Stimulated activated CD4-positive, alpha-beta T cell treated with anti-CD3 and anti-CD28 coated beads, Interleukin-15, amount 100 ng/mL, for 1 hour (primary cell): Measurements from ENCODE around the gene GLIS2.

Experiments used
- DNase-seq, 2 donors: peaks; one replicate each; pipeline ENCODE4 v3.0.0-alpha.2; 2020; ENCODE audit warnings: low read depth in 1 of 2, low spot score in 1 of 2

The GLIS2 gene

DNA sequence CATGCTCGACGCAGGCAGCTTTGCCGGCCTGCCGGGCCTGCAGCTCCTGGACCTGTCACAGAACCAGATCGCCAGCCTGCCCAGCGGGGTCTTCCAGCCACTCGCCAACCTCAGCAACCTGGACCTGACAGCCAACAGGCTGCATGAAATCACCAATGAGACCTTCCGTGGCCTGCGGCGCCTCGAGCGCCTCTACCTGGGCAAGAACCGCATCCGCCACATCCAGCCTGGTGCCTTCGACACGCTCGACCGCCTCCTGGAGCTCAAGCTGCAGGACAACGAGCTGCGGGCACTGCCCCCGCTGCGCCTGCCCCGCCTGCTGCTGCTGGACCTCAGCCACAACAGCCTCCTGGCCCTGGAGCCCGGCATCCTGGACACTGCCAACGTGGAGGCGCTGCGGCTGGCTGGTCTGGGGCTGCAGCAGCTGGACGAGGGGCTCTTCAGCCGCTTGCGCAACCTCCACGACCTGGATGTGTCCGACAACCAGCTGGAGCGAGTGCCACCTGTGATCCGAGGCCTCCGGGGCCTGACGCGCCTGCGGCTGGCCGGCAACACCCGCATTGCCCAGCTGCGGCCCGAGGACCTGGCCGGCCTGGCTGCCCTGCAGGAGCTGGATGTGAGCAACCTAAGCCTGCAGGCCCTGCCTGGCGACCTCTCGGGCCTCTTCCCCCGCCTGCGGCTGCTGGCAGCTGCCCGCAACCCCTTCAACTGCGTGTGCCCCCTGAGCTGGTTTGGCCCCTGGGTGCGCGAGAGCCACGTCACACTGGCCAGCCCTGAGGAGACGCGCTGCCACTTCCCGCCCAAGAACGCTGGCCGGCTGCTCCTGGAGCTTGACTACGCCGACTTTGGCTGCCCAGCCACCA is 65.4 kb downstream of the GLIS2 start:
- no peak for DNase-seq

DNA sequence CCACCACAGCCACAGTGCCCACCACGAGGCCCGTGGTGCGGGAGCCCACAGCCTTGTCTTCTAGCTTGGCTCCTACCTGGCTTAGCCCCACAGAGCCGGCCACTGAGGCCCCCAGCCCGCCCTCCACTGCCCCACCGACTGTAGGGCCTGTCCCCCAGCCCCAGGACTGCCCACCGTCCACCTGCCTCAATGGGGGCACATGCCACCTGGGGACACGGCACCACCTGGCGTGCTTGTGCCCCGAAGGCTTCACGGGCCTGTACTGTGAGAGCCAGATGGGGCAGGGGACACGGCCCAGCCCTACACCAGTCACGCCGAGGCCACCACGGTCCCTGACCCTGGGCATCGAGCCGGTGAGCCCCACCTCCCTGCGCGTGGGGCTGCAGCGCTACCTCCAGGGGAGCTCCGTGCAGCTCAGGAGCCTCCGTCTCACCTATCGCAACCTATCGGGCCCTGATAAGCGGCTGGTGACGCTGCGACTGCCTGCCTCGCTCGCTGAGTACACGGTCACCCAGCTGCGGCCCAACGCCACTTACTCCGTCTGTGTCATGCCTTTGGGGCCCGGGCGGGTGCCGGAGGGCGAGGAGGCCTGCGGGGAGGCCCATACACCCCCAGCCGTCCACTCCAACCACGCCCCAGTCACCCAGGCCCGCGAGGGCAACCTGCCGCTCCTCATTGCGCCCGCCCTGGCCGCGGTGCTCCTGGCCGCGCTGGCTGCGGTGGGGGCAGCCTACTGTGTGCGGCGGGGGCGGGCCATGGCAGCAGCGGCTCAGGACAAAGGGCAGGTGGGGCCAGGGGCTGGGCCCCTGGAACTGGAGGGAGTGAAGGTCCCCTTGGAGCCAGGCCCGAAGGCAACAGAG is 66.3 kb downstream of the GLIS2 start:
- no peak for DNase-seq

DNA sequence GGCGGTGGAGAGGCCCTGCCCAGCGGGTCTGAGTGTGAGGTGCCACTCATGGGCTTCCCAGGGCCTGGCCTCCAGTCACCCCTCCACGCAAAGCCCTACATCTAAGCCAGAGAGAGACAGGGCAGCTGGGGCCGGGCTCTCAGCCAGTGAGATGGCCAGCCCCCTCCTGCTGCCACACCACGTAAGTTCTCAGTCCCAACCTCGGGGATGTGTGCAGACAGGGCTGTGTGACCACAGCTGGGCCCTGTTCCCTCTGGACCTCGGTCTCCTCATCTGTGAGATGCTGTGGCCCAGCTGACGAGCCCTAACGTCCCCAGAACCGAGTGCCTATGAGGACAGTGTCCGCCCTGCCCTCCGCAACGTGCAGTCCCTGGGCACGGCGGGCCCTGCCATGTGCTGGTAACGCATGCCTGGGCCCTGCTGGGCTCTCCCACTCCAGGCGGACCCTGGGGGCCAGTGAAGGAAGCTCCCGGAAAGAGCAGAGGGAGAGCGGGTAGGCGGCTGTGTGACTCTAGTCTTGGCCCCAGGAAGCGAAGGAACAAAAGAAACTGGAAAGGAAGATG is 67.0 kb downstream of the GLIS2 start:
- DNase-seq = no peak

DNA sequence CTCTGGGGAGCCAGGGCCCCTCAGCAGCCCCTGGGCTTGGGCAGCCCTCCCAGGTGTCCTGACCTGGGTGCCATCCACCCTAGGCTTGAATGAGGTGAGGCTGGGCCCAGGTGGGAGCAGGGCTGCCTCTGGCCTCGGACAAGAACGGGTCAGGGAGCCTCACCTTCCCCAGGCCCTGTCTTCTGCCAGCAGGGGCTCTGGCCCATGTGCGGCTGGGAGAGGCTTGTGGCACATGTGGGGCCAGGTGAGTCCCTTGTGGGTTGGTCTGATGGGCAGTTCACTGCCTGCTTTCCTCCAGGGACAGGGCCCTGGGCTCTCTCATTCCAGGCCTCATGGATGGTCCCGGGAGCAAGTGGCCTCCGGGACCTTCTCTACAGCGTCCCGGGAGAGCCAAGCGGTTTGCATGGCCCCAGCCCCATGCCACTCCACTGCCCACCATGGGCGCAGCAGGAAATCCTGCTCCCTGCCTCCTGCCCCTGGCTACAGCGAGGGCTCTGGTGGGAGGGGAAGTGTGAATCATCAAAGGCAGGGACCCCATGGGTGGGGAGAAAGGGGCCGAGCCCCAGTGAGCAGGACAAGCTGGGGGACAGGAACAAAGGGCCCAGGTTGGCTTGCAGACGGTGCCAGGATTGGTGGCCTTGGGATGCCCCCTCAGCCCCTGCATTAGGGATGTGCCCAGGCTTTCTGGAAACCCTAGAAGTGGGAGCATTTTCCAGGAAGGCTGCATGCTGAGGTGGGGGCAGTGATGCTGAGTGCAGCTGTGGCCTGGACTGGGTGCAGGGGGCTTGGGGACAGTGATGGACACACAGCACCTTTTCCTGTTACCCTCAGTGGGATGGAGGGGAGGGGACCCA is 68.0 kb downstream of the GLIS2 start:
- DNase-seq = no peak

DNA sequence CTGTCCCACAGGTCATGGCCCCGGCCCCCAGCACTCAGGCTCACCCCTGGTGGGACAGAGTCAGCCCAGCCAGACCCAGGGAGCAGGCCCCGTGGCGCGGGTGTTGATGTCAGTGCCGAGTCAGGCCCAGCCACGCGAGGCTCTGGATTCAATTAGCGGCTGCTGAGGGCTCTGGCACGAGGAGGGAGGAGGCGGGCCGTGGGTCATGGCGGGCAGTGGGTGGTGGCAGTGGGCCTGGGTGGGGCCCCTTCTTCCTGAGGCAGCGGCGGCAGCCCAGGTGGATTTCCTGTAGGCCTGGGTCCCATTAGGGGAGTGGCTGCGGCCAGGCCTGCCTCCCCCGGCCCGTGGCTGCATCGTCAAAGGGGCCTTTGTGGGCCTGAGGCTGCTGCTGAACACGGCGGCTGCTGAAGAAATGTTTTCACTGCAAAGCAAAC is 68.7 kb downstream of the GLIS2 start:
- no peak for DNase-seq

DNA sequence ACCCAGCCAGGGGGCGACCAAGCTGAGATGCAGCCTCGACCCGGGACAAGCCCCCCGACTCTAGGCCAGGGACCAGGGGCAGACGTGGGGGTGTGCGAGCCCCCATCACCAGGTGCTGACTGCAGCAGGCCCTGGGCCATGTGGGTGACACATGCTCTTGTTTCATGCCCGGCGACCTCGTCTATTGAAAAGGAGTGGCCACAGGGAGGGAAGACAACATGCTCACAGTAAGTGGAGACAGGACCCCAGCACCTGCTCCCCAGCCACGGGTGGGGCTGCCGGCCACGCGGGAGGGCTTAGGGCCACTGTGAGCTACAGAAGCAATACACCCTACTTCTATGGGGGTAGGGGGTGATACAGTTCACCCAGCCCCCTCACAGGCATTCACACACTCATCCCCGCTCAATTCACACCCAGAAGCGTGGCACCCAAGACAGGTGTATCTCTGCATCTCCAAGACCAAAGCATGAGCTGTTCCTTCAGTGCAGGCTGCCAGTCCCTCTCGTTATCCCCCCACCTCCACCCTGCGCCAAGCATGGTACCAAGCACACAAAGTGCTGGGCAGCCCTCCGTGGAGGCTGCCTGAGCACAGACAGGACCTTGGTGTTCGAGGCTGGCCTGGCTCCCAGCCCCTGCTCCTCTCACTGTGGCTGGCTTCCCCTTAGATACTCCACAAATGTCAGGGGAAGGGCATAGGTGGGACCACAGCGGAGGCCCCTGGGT is 69.4 kb downstream of the GLIS2 start:
- DNase-seq = no peak

DNA sequence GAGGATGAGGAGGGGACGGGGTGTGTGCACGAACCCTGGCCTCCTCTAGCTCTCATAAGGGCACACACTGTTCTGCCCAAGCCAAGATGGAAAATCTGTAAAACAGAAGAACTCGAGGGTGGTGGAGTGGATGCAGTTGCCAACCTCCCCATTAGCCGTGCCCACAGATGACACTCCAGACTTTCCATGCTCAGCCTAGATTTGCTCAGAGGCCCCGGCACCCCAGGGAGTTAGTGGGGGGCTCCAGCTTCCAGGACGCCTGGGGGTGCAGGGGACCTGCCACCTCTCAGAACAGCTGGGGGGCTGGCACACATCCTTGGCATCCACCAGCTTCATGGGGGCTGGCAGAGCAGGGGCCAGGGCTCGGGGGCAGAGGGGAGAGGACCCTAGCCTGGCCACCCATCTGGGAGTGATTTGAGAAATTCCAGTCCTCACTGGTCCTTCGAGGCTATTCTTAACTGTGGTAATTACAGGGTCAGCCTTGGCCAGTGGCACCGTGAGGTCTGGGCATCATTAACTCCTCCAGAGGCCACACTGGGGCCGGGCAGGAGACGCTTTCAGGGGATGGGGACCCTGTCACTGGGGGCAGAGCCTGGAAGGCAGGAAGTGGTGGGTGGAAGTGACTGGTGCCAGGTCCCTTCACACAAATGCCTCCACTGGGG is 70.1 kb downstream of the GLIS2 start:
- no peak for DNase-seq

DNA sequence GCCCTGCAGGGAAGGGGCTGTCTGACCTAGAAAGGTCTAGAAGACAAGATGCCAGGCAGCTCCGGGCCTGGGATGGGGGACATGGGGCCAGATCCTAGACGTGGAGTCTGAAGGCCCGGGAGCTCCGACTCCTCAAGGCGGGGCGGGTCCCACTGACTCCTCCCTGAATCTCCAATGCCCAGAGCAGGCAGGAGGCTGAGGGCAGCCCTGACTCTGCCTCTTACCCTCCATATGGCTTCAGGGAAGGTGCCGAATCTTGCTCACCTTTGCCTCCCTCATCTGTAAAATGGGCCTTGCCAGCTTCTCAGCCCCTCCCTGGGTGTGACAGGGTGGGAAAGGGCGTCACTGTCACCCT is 70.6 kb downstream of the GLIS2 start:
- DNase-seq = no peak

DNA sequence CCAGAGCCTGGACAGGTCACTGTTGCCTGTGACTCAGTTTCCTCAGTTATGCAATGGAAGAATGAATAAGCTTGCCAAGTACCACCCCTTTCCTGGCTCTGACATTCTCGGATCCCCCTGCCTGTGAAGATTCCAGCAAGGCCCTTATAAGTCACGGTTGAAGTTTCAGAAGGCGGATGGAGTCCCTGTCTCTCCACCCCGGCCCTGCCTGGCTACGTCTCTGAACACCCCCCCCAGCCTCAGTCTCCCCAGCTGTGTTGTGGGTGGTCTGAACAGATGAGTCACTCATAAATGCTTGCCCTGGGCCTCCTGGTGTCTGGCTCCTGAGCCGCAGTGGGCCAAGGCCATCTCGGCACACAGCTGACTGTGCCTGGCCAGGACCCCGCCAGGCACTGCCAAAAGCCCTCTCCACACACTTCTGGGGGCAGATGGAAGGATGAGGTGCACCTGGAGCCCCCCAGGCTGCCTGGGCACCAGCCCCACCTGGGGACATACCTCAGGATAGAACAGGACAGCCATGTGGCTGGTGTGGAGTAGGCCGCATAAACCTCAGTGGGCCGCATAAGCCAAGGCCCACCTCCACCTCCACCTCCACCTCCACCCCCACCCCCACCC is 71.2 kb downstream of the GLIS2 start:
- no peak for DNase-seq

DNA sequence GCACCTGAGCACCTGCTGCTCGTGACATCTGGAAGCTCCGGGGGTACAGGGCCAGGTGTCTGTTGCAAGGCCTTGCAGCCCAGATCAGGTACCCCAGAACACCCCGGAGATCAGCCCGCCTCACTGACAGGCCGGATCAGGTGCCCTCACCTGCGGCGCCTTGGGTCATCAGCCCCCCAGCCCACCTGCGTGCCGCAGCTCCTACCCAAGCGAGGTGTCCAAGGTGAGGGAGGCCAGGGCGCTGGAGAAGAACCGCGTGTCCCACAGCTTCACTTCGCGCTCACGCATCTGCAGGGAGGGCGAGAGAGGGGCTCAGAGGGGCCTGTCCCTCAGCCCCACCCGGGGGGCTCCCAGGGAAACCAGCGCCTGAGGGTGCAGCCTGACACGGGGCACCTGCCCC is 71.9 kb downstream of the GLIS2 start:
- DNase-seq = no peak

DNA sequence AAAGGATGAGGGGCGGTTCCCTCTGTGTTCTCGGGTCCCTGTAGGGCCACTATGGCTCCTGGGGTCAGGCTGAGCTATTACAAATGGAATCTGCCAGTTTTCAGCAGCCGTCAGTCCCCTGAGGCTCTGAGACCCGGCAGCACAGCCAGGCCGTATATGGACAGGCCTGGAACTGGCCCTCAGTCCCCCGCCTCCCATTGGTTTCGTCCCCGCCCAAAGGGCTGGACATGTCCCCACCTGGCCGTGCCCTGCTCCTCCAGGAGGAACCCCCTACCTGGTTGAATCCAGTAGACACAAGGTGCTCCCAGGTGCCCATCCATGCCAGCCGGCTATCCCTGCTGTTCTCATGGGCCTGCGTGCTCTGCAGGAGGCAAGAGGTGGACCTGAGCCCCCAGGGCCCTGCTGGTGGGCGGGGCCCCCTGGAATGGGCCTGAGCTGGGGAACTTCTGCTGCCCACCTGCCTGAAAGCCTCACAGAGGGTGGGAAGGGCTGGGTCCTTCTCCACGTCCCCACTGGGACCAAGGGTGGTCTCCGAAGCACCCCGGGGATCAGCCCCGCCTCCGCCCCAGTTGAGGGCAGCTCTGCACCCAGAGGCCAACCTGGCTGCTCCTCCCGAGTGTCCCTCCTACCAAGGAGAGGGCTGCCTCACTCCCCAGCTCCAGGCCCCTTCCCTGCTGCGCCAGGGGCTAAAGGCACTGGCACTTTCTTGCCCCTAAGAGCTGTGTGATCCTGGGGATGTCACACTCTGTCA is 72.6 kb downstream of the GLIS2 start:
- no peak for DNase-seq
